ENCODE measurements around the gene ASAP2.
"Not testable (repeated sequence)": the region's sequence is repeated elsewhere in the genome, so short reads cannot be mapped to it uniquely, and the experiment has no call there.

ASAP2 gene

DNA sequence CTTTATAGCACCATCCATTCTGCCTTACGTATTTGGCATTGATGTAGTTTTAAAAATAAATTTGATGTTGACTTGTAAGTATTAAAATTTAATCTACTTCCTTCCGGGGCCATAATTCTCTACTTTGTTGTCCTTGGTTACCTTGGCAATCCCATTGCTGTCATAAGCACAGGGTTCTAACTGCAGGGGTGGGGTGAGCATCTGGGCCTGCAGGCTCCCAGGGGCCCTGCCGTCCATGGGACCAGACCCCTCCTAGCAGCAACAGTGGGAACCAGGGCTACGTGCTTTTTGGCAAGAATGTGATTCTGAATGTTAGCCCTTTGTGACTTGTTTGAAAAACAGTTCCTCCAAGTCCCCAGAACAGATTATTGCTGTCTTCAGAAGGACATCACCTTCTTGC, 4.9 kb downstream of the ASAP2 start:
- no peak for DNase-seq (ENCODE audit: low read depth in 3 of 3, low spot score in 1 of 3)

DNA sequence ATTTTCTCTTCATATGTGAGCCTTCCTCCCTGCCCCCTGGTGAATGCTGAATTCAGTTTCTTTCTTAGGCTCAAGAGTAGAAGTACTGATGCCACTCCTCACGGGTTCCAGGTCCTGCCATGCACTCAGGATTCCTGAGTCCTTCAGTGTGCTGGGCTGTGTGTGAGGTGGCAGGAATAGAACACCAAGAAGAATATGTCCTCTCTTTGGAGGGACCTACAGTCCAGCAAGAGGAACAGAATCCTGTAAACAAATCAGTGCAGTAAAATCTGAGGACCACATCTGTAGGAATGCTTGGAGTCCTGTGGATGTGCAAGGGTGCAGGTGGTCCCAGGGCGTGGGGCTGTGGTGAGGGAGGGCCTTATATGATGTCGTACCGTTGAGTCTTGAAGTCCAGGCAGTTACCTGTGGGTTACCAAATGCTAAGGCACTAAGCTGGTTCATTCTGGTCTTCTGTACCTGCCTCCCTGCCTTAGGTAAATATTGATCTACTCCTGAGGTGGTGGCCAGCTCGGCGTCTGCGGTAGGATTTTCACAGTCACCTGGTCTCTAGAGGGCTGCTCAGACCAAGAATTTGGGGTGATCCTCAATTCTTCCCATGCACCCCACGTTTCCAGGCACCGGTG, 5.5 kb downstream of the ASAP2 start:
- no peak for DNase-seq (ENCODE audit: low read depth in 3 of 3, low spot score in 1 of 3)

GRCh38 chr2:9212661-9213411, 6.2 kb downstream of the ASAP2 start:
- DNase-seq (ENCODE audit: low read depth in 3 of 3, low spot score in 1 of 3), result no peak

GRCh38 chr2:9213477-9214051, 7.0 kb downstream of the ASAP2 start:
- no peak for DNase-seq (ENCODE audit: low read depth in 3 of 3, low spot score in 1 of 3)

DNA sequence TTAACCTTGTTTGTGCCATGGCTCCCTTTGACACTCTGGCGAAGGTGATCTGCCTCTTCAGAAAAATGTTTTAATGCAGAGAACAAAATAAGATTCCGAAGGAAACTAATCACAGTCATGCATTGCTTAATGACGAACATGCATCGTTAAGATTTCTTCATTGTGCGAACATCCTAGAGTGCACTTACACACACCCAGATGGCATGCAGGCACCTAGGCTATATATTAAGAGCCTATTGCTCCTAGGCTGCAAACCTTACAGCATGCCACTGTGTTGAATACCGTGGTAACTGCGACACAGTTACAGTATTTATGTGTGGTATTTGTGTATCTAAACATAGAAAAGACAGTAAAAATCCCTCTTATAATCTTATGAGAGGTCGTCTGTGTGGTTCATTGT, 8.3 kb downstream of the ASAP2 start:
- DNase-seq (ENCODE audit: low read depth in 3 of 3, low spot score in 1 of 3), result no peak

DNA sequence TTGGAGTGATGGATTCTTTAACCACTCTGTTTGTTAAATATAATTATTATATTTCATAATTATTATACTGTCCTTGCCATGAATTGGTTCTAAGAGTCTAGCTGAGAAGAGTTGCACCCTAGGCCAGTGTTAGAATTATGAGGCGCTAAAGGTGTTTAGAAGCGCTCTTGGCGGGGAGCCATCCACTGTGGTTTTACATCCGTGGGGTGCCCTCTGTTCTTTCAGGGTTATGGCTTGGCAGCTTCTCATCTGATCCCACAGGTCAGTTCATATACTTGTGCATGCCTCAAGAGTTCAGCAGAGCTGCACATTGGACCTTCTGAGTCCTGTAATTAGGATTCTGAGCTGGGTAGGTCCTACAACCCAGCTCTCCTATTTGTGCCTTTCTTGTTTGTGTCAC, 9.1 kb downstream of the ASAP2 start:
- no peak for DNase-seq (ENCODE audit: low read depth in 3 of 3, low spot score in 1 of 3)

GRCh38 chr2:9216143-9216542, 9.5 kb downstream of the ASAP2 start:
- DNase-seq (ENCODE audit: low read depth in 3 of 3, low spot score in 1 of 3), result not testable (repeated sequence)

DNA sequence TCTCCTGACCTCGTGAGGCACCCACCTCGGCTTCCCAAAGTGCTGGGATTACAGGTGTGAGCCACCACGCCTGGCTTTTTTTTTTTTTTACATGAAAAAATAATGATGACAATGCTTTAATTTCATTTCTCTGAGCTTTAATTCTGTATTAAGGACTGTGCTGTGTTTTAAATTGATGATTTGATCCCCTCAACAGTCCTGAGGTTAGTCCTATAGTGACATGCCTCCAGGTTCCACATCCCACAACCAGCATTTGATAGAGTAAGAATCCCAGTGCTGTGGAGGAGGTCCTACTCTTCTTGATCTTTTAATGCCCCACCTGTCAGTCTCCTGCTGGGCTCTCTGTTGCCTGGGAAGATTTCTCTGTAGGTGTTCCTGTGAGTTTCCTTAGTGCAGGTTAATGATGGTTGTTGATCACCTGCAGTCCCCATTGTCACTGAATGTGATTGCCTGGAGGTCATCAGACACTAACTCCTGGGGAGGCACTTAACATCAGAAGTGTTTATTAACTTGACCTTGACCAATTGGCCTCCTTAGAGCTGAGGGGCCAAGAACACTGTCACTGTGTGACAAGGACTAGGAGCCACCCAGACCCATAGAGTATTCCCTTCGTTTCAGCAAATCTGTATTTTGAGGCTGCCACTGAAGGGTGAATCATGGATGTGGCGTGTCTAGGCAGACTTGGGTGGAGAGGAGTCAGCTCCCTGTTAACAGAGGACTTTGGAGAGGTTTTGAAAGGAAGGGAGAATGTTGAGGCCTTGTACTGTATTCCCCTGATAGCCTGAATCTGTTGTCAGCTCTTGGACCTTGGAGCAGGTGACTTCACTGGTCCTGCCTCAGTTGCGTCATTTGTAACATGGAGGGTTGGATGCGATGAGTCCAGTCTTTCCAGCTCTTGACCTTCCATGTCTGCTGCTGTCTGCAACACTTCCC, 11.5 kb downstream of the ASAP2 start:
- DNase-seq (ENCODE audit: low read depth in 3 of 3, low spot score in 1 of 3), result no peak

GRCh38 chr2:9219027-9219445, 12.4 kb downstream of the ASAP2 start:
- no peak for DNase-seq (ENCODE audit: low read depth in 3 of 3, low spot score in 1 of 3)

- DNase-seq (ENCODE audit: low read depth in 3 of 3, low spot score in 1 of 3), result no peak
These were observed 13.6 kb downstream of the ASAP2 start for GRCh38 chr2:9220201-9220600.

DNA sequence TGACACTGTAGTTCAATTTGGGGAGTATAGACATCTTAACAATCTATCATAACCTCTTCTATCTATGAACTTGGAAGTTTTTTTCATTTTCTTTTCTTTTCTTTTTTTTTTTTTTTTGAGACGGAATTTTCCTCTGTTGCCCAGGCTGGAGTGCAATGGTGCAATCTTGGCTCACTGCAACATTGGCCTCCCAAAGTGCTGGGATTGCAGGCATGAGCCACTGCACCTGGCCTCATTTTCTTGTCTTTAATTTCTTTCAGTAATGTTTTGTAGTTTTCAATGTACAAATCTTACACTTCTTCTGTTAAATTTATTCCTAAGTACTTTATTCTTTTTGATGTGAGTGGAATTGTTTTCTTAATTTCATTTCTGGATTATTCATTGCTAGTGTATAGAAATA, 14.6 kb downstream of the ASAP2 start:
- DNase-seq (ENCODE audit: low read depth in 3 of 3, low spot score in 1 of 3), result no peak

GRCh38 chr2:9222239-9222892, 15.8 kb downstream of the ASAP2 start:
- DNase-seq (ENCODE audit: low read depth in 3 of 3, low spot score in 1 of 3), result no peak

DNA sequence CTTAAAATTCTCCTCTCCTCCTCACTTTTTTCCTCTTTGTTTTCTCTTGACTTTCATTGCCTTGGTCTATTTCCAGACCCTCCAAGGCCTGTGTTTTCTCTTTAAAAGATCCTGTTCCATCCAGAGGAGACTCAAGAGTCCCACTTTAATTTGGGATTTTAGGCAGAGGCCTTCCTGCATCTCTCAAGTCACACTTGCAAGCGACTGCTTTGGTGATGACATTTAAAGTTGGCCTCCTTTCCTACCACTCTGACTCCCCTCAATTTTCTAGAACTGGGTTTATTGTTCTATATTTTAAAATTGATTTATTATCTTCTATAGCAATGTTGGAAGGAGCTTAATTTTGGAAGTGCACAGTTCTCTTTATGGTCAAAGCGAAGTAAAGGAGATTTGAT, 16.3 kb downstream of the ASAP2 start:
- DNase-seq (ENCODE audit: low read depth in 3 of 3, low spot score in 1 of 3), result no peak

GRCh38 chr2:9225806-9226205, 19.2 kb downstream of the ASAP2 start:
- DNase-seq (ENCODE audit: low read depth in 3 of 3, low spot score in 1 of 3), result no peak

GRCh38 chr2:9226458-9227380, 20.1 kb downstream of the ASAP2 start:
- no peak for DNase-seq (ENCODE audit: low read depth in 3 of 3, low spot score in 1 of 3)

GRCh38 chr2:9228088-9228751, 21.6 kb downstream of the ASAP2 start:
- no peak for DNase-seq (ENCODE audit: low read depth in 3 of 3, low spot score in 1 of 3)

GRCh38 chr2:9228781-9229469, 22.3 kb downstream of the ASAP2 start:
- DNase-seq (ENCODE audit: low read depth in 3 of 3, low spot score in 1 of 3), result no peak

GRCh38 chr2:9229470-9229820, 22.8 kb downstream of the ASAP2 start:
- DNase-seq (ENCODE audit: low read depth in 3 of 3, low spot score in 1 of 3), result no peak
